A673 (cell line): ENCODE results near the gene CBL. TPM values are rescaled to one million over a fixed set of nuclear protein-coding genes. Genes with fewer than 3 reads are reported as not detected.

Experiments
- BruUV-seq: library from RNA; stranded (reverse); fragments of 400-500 nt; replicated peaks from 2 replicates; lab custom pipeline; 2021; lab: Mats Ljungman, UMichigan
- CTCF ChIA-PET: fragments of 300-600 bp; sonication (Branson Sonifier 250); formaldehyde crosslinking; loops from one replicate; lab custom pipeline; 2022; ENCODE audit warnings: antibody characterized with exemption; lab: Charles Lee
- POLR2A ChIA-PET: fragments of 300-600 bp; sonication (Branson Sonifier 250); formaldehyde crosslinking; loops from one replicate; lab custom pipeline; 2022; ENCODE audit warnings: antibody characterized with exemption; ENCODE audit not compliant: low non-redundant PET; lab: Charles Lee
- DNase-seq: peaks from one replicate; pipeline ENCODE4 v3.0.0-alpha.2; 2015; ENCODE audit warnings: low spot score
- H3K27ac ChIP-seq: fragments of 200-600 bp; sonication (generic); 2 replicates; pipeline ENCODE4 v1.5.1; 2016; ENCODE audit warnings: mixed run types, low read depth, mild to moderate bottlenecking, mixed read lengths, antibody characterized with exemption, low read length; ENCODE audit not compliant: poor library complexity, severe bottlenecking
- H3K27me3 ChIP-seq: fragments of 200-600 bp; sonication (generic); replicated peaks from 2 replicates; pipeline ENCODE4 v1.6.1; 2017; ENCODE audit warnings: mixed run types, low read depth, mild to moderate bottlenecking, mixed read lengths, antibody characterized with exemption, low read length; ENCODE audit not compliant: insufficient read depth, poor library complexity
- H3K36me3 ChIP-seq: fragments of 200-600 bp; sonication (generic); 2 replicates; pipeline ENCODE4 v1.6.1; 2016; ENCODE audit warnings: mixed run types, mild to moderate bottlenecking, mixed read lengths, antibody characterized with exemption, low read length; ENCODE audit not compliant: insufficient read depth, poor library complexity, severe bottlenecking
- H3K4me1 ChIP-seq: fragments of 200-600 bp; sonication (generic); 2 replicates; pipeline ENCODE4 v1.6.1; 2017; ENCODE audit warnings: mixed run types, mild to moderate bottlenecking, mixed read lengths, antibody characterized with exemption, low read length; ENCODE audit not compliant: insufficient read depth, poor library complexity, severe bottlenecking
- H3K4me3 ChIP-seq: fragments of 200-600 bp; sonication (generic); 2 replicates; pipeline ENCODE4 v1.5.1; 2016; ENCODE audit warnings: low read depth, mixed run types, mild to moderate bottlenecking, mixed read lengths, low read length; ENCODE audit not compliant: poor library complexity, severe bottlenecking
- H3K9me3 ChIP-seq: fragments of 200-600 bp; sonication (generic); 2 replicates; pipeline ENCODE4 v1.6.1; 2016; ENCODE audit warnings: mixed run types, low read depth, mild to moderate bottlenecking, mixed read lengths, antibody characterized with exemption, low read length; ENCODE audit not compliant: poor library complexity, severe bottlenecking
- CTCF ChIP-seq: fragments of 300-800, 200-600 bp; sonication (generic); conservative IDR thresholded peaks from 2 replicates; pipeline ENCODE4 v1.5.1; 2017; ENCODE audit warnings: low read depth, mild to moderate bottlenecking, antibody characterized with exemption, low read length, moderate library complexity, mixed read lengths
- EZH2 ChIP-seq: fragments of 200-600 bp; sonication (generic); IDR thresholded peaks from 2 replicates; pipeline ENCODE4 v1.6.1; 2017; ENCODE audit warnings: borderline replicate concordance, low read depth, mild to moderate bottlenecking, mixed read lengths, antibody characterized with exemption, low read length; ENCODE audit not compliant: poor library complexity, severe bottlenecking
- intact Hi-C: fragments of 100-400 bp; cut with micrococcal nuclease; formaldehyde crosslinking; loops from one replicate; pipeline ENCODE4 v1.10.0; 2022; ENCODE audit not compliant: unreplicated experiment
- total RNA-seq: library from RNA; stranded (reverse); gene quantifications from 2 replicates; pipeline ENCODE4 v1.2.3, GENCODE V29; 2021

Gene CBL
- total RNA-seq, 1 experiment from 2014 or later, result 40.7 TPM

DNA sequence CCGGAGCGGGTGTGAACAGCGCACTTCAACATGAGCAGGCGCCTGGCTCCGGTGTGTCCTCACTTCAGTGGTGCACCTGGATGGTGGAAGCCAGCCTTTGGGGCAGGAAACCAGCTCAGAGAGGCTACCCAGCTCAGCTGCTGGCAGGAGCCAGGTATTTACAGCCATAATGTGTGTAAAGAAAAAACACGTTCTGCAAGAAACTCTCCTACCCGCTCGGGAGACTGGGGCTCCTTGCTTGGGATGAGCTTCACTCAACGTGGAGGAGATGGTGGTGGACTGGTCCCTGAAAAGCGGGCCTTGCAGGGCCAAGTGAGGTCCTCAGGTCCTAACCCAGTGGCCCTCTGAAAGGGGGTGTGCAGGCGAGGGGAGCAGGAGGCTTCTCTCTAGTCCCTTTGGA lies 103.3 kb downstream of the CBL start:
- no peak overlapping the region for H3K27ac ChIP-seq
- no peak for DNase-seq
- no peaks in the 10 kb centered on the region for H3K36me3 ChIP-seq
- POLR2A ChIA-PET, result no interaction called here
- CTCF ChIA-PET, result no interaction called here
- no peaks in the 10 kb centered on the region for H3K4me1 ChIP-seq
- H3K27me3 ChIP-seq, result no peaks in the 10 kb centered on the region
- TF ChIP-seq CTCF (no peak), EZH2 (no peak)
- no peaks in the 10 kb centered on the region for H3K9me3 ChIP-seq
- no TSS peak for BruUV-seq
- no peak overlapping the region for H3K4me3 ChIP-seq
- intact Hi-C loops, result no loop called here

- no peak overlapping the region for H3K4me3 ChIP-seq
- H3K4me1 ChIP-seq, result no peaks in the 10 kb centered on the region
- CTCF ChIA-PET, result no interaction called here
- DNase-seq, result no peak
- no peaks in the 10 kb centered on the region for H3K36me3 ChIP-seq
- TF ChIP-seq CTCF, result no peak
- no peak for TF ChIP-seq EZH2
- no peaks in the 10 kb centered on the region for H3K9me3 ChIP-seq
- no peak overlapping the region for H3K27ac ChIP-seq
- BruUV-seq, result no TSS peak
- intact Hi-C loops, result no loop called here
- no peaks in the 10 kb centered on the region for H3K27me3 ChIP-seq
- POLR2A ChIA-PET, result no interaction called here
Measured at GRCh38 chr11:119309953-119310681, 104.0 kb downstream of the CBL start.

- BruUV-seq, result no TSS peak
- Histone ChIP-seq H3K27ac (no peak overlapping the region), H3K27me3 (no peaks in the 10 kb centered on the region), H3K4me1 (peaks cover 4% of the 10 kb centered on the region), H3K9me3 (no peaks in the 10 kb centered on the region), H3K36me3 (no peaks in the 10 kb centered on the region), H3K4me3 (no peak overlapping the region)
- CTCF ChIA-PET, result no interaction called here
- POLR2A ChIA-PET, result no interaction called here
- TF ChIP-seq CTCF, result no peak
- TF ChIP-seq EZH2, result no peak
- DNase-seq, result no peak
- intact Hi-C loops, result no loop called here
Measured at GRCh38 chr11:119310682-119311052, 104.5 kb downstream of the CBL start.
